ENCODE data around the gene TET2.

TET2 gene

DNA sequence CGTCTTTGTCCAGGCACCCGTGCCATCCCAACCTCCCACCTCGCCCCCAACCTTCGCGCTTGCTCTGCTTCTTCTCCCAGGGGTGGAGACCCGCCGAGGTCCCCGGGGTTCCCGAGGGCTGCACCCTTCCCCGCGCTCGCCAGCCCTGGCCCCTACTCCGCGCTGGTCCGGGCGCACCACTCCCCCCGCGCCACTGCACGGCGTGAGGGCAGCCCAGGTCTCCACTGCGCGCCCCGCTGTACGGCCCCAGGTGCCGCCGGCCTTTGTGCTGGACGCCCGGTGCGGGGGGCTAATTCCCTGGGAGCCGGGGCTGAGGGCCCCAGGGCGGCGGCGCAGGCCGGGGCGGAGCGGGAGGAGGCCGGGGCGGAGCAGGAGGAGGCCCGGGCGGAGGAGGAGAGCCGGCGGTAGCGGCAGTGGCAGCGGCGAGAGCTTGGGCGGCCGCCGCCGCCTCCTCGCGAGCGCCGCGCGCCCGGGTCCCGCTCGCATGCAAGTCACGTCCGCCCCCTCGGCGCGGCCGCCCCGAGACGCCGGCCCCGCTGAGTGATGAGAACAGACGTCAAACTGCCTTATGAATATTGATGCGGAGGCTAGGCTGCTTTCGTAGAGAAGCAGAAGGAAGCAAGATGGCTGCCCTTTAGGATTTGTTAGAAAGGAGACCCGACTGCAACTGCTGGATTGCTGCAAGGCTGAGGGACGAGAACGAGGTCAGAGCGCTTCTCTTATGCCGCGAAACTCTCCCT lies at the start of gene TET2:
TSS of gene TET2 (plus strand) at position 601 of the 740 bp plus-strand sequence. CDS start 87,067 bp downstream, outside the sequence.
- peak within 1 kb of the TSS; percentile 84 for H3K4me3 ChIP-seq (ENCODE audit: low read depth, low read length)
- no peaks in the 10 kb centered on the region for H3K9me3 ChIP-seq (ENCODE audit: control insufficient read depth, insufficient read depth, low read length)
- peaks cover 7% of the 10 kb centered on the region for H3K4me1 ChIP-seq (ENCODE audit: control insufficient read depth, insufficient read depth, low read length)
- H3K36me3 ChIP-seq (ENCODE audit: control insufficient read depth, insufficient read depth, low read length): no peaks in the 10 kb centered on the region
- peak within 1 kb of the TSS; percentile 74 for H3K9ac ChIP-seq (ENCODE audit: low read depth, low read length)
- peaks cover 87% of the 10 kb centered on the region for H3K27me3 ChIP-seq (ENCODE audit: control insufficient read depth, insufficient read depth, low read length)

DNA sequence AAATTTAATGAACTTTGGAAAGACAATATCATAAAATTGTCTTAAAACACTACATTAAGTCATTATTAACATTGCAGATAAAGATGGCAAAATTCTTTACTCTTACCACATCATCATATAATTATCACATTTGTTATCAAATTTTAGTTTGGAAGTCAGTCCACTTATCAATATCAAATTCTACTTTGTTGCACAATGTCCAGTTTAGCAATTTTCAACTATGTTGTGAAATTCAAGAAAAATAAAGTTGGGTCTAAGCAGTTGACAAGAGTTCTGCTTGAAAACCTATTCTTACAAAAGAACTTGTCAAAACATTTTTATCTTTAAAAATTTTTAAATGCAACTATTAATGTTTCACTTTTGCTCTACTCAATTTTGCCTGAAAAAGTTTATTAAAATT lies 44.7 kb upstream of the TET2 start:
- no peaks in the 10 kb centered on the region for H3K36me3 ChIP-seq (ENCODE audit: control insufficient read depth, insufficient read depth, low read length)
- H3K4me3 ChIP-seq (ENCODE audit: low read depth, low read length): no peak overlapping the region
- H3K9ac ChIP-seq (ENCODE audit: low read depth, low read length): no peak overlapping the region
- no peaks in the 10 kb centered on the region for H3K27me3 ChIP-seq (ENCODE audit: control insufficient read depth, insufficient read depth, low read length)
- no peaks in the 10 kb centered on the region for H3K4me1 ChIP-seq (ENCODE audit: control insufficient read depth, insufficient read depth, low read length)
- H3K9me3 ChIP-seq (ENCODE audit: control insufficient read depth, insufficient read depth, low read length): no peaks in the 10 kb centered on the region

DNA sequence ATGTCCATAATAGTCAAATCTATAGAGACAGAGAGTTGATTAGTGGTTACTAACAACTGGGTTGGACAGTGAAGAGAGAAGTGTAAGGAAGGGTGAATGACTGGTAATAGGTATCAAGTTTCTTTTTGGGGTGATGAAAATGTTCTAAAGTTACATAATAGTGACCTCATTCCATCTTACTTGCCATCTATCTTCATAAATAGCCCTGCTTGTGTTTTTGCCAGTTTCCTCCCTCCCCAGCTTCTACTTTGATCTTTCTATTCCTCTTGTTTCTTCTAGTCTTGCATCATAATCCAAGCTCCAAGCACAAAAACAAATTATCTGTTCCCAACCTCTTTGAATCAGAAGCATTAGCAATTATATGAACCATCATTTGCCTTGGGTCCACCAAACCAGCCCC lies 40.2 kb upstream of the TET2 start:
- Histone ChIP-seq H3K27me3 (ENCODE audit: control insufficient read depth, insufficient read depth, low read length) (no peaks in the 10 kb centered on the region), H3K36me3 (ENCODE audit: control insufficient read depth, insufficient read depth, low read length) (no peaks in the 10 kb centered on the region), H3K4me3 (ENCODE audit: low read depth, low read length) (no peak overlapping the region), H3K4me1 (ENCODE audit: control insufficient read depth, insufficient read depth, low read length) (no peaks in the 10 kb centered on the region), H3K9me3 (ENCODE audit: control insufficient read depth, insufficient read depth, low read length) (no peaks in the 10 kb centered on the region), H3K9ac (ENCODE audit: low read depth, low read length) (no peak overlapping the region)

DNA sequence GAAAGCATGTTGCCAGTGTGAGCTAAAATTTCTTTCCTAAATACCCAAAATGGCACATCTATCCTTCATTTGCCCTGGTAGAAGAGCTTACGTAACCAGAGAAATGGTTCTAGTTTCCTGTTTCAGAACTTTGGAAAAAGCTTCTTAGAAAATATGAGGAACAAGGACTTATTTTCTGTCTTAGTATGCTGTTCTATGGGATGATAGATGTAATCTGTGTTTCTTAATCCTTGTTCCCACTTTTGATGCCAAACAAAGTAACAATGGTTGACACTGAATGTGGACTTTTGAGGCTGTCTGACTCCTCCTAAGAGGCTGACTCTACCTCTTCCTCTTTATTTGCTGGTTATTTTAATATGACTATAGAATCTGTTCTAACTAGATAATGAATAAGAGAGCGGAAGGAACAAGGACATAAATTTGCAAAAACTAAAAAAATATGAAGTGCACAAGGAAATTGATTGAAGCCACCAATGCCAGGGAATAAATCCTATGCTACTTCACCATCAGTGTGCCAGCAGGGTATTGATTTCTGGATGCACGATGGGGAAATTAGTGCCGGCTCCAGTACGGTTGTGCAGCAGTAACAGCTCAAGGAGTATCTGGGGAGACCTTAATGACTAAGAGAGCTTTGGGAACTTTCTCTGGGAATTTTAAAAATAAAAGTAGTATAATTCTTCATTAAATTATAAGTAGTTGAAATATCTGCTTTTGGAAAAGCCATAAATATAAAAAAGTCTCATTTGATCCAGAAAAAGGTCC lies 39.4 kb upstream of the TET2 start:
- Histone ChIP-seq H3K4me1 (ENCODE audit: control insufficient read depth, insufficient read depth, low read length) (no peaks in the 10 kb centered on the region), H3K9ac (ENCODE audit: low read depth, low read length) (no peak overlapping the region), H3K27me3 (ENCODE audit: control insufficient read depth, insufficient read depth, low read length) (no peaks in the 10 kb centered on the region), H3K36me3 (ENCODE audit: control insufficient read depth, insufficient read depth, low read length) (no peaks in the 10 kb centered on the region), H3K9me3 (ENCODE audit: control insufficient read depth, insufficient read depth, low read length) (no peaks in the 10 kb centered on the region), H3K4me3 (ENCODE audit: low read depth, low read length) (no peak overlapping the region)

DNA sequence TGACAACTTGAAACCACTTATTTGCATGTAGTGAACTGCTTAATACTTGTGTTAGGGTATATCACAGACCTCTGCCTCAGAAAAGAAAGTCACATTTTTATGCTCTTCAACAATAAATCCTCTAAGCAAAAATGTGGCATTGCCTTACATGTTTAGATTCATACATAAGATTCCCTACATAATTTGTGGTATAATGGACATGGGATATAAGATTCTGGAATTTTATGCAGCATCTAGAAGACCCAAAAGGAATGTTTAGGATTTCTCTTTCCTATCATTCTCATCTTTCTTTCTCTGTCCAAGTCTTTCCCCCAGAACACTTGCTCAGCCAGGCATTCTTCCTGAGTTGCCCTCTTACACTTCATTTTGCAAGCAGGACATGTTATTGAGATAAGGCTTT lies 37.7 kb upstream of the TET2 start:
- Histone ChIP-seq H3K9ac (ENCODE audit: low read depth, low read length) (no peak overlapping the region), H3K4me3 (ENCODE audit: low read depth, low read length) (no peak overlapping the region), H3K36me3 (ENCODE audit: control insufficient read depth, insufficient read depth, low read length) (no peaks in the 10 kb centered on the region), H3K9me3 (ENCODE audit: control insufficient read depth, insufficient read depth, low read length) (no peaks in the 10 kb centered on the region), H3K27me3 (ENCODE audit: control insufficient read depth, insufficient read depth, low read length) (no peaks in the 10 kb centered on the region), H3K4me1 (ENCODE audit: control insufficient read depth, insufficient read depth, low read length) (no peaks in the 10 kb centered on the region)

DNA sequence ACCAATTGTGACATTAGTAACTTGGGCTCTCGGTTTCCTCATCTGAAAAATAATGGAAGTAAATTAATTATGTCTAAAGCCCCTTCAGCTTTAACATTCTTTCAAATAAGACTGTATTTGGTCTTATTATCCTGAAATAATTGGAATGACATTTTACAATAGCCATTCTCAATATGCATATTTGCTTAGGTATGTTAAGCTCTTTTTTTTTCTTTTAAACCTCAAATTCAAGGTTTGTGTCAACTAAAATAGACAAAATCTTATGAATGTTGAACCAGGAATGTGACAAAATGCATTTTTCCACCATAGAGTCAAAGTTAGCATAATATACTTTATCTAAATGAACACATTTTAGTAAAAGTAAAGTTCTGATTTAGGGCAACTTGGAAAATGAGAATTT lies 34.4 kb upstream of the TET2 start:
- Histone ChIP-seq H3K9me3 (ENCODE audit: control insufficient read depth, insufficient read depth, low read length) (no peaks in the 10 kb centered on the region), H3K27me3 (ENCODE audit: control insufficient read depth, insufficient read depth, low read length) (no peaks in the 10 kb centered on the region), H3K36me3 (ENCODE audit: control insufficient read depth, insufficient read depth, low read length) (no peaks in the 10 kb centered on the region), H3K9ac (ENCODE audit: low read depth, low read length) (no peak overlapping the region), H3K4me1 (ENCODE audit: control insufficient read depth, insufficient read depth, low read length) (no peaks in the 10 kb centered on the region), H3K4me3 (ENCODE audit: low read depth, low read length) (no peak overlapping the region)

DNA sequence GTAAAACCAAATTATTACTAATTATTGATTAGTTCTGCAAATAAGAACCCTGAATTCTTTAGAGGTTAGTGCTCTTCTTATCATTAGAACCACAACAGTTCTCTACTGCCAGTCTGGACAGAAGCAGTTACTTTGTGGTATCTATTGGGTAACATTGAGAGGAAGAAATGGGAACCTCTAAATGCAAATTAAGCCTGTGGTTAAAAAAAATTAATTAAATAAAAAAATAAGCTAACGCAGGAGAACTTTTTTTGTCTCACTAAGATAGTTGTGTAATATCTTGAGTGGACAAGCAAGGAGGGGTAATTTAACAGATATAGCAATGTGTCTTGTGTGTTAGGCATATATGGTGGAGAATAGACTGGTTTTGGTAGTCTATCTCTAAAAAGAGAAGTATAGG lies 32.9 kb upstream of the TET2 start:
- H3K36me3 ChIP-seq (ENCODE audit: control insufficient read depth, insufficient read depth, low read length): no peaks in the 10 kb centered on the region
- no peaks in the 10 kb centered on the region for H3K27me3 ChIP-seq (ENCODE audit: control insufficient read depth, insufficient read depth, low read length)
- H3K4me3 ChIP-seq (ENCODE audit: low read depth, low read length): no peak overlapping the region
- no peaks in the 10 kb centered on the region for H3K9me3 ChIP-seq (ENCODE audit: control insufficient read depth, insufficient read depth, low read length)
- H3K4me1 ChIP-seq (ENCODE audit: control insufficient read depth, insufficient read depth, low read length): no peaks in the 10 kb centered on the region
- no peak overlapping the region for H3K9ac ChIP-seq (ENCODE audit: low read depth, low read length)

DNA sequence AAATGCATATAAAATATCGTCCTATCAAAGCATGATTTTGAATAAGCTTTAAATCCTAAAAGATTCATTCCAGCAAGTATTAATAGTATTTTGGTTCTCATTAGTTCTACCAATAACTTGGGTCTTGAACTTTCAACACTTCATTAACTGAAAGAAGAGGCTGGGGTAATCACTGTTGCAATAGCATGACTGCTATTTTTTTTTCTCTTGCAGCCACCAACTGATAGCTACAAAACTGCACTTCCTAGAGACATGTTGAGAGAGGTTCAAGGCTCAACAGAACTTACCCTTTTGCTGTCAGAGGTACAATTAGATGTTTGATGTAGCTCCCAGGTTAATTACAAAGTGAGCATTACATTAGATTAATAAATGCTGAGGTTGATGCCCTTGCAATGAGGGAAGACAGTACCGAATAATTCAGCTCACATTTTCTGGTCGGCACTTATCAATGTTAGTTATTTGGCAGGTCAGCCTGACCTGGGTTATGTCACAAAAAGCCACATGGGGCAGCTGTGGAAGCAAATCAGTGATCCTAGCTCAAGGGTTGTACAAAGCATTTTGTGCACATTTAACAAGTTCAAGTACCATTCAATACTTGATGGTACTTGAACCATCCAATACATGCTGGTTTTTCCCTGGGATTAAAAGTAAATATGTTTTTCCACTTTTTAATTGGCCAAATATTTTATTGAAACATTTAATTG lies 29.9 kb upstream of the TET2 start:
- Histone ChIP-seq H3K36me3 (ENCODE audit: control insufficient read depth, insufficient read depth, low read length) (no peaks in the 10 kb centered on the region), H3K9me3 (ENCODE audit: control insufficient read depth, insufficient read depth, low read length) (no peaks in the 10 kb centered on the region), H3K27me3 (ENCODE audit: control insufficient read depth, insufficient read depth, low read length) (no peaks in the 10 kb centered on the region), H3K9ac (ENCODE audit: low read depth, low read length) (no peak overlapping the region), H3K4me3 (ENCODE audit: low read depth, low read length) (no peak overlapping the region), H3K4me1 (ENCODE audit: control insufficient read depth, insufficient read depth, low read length) (no peaks in the 10 kb centered on the region)

DNA sequence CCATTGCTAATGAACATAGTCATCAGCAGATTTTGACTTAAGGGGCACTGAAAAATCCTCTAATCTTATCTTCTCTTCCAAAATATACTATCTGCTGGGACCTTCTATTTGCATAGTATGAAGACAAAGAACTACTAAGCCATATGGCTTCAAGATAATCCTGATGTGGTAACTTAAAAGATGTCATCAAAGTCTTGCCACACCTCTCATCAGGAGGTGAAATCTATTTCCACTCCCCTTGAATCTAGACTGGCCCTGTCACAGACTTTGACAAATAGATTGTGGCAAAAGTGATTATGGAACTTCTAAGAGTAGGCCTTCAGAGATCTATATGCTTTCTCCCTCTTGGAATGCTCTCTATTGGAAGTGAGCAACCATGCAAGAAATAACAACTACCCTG lies 27.3 kb upstream of the TET2 start:
- Histone ChIP-seq H3K4me1 (ENCODE audit: control insufficient read depth, insufficient read depth, low read length) (no peaks in the 10 kb centered on the region), H3K9me3 (ENCODE audit: control insufficient read depth, insufficient read depth, low read length) (no peaks in the 10 kb centered on the region), H3K27me3 (ENCODE audit: control insufficient read depth, insufficient read depth, low read length) (no peaks in the 10 kb centered on the region), H3K4me3 (ENCODE audit: low read depth, low read length) (no peak overlapping the region), H3K36me3 (ENCODE audit: control insufficient read depth, insufficient read depth, low read length) (no peaks in the 10 kb centered on the region), H3K9ac (ENCODE audit: low read depth, low read length) (no peak overlapping the region)

DNA sequence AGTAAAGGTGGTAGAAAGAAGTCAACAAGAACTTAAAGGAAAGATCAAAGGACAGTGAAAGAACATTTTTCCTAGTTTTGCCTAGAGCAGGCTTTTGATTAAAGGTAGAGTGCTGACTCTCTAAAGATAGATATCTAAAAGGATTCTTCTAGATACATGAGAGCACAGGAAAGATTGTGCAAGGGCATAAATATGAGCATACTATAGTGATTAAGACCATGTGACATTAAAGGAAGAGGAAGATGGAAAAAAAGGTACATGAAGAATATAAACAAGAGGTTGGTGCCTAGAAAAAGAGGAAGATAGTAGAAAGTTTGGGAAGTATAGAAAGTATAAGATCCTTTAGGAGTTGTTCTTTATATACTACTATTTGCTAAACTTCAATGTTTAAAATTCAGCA lies 26.1 kb upstream of the TET2 start:
- H3K9me3 ChIP-seq (ENCODE audit: control insufficient read depth, insufficient read depth, low read length): no peaks in the 10 kb centered on the region

DNA sequence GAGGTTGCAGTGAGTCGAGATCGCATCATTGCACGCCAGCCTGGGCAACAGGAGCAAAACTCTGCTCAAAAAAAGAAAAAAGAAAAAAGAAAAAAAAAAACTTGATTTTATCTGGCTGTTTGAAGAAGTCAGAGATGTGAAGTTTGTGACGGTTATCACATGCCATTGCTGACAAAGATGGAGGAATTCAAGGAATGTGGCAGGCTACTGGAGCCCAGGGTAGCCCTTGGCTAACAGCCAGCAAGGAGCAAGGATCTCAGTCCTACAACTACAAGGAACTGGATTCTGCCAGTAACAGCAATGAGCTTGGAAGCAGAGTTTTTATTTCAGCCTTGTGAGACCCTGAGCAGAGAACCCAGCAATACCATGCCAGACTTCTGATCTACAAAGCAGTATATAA lies 24.3 kb upstream of the TET2 start:
- Histone ChIP-seq H3K4me3 (ENCODE audit: low read depth, low read length) (no peak overlapping the region), H3K9ac (ENCODE audit: low read depth, low read length) (no peak overlapping the region), H3K27me3 (ENCODE audit: control insufficient read depth, insufficient read depth, low read length) (no peaks in the 10 kb centered on the region)

More for the DNA sequence above, 26.1 kb upstream of the TET2 start:
- Histone ChIP-seq H3K36me3 (ENCODE audit: control insufficient read depth, insufficient read depth, low read length) (no peaks in the 10 kb centered on the region), H3K9ac (ENCODE audit: low read depth, low read length) (no peak overlapping the region), H3K27me3 (ENCODE audit: control insufficient read depth, insufficient read depth, low read length) (no peaks in the 10 kb centered on the region), H3K4me3 (ENCODE audit: low read depth, low read length) (no peak overlapping the region), H3K4me1 (ENCODE audit: control insufficient read depth, insufficient read depth, low read length) (no peaks in the 10 kb centered on the region)

More for the DNA sequence above, 24.3 kb upstream of the TET2 start:
- no peaks in the 10 kb centered on the region for H3K36me3 ChIP-seq (ENCODE audit: control insufficient read depth, insufficient read depth, low read length)
- H3K4me1 ChIP-seq (ENCODE audit: control insufficient read depth, insufficient read depth, low read length): no peaks in the 10 kb centered on the region
- H3K9me3 ChIP-seq (ENCODE audit: control insufficient read depth, insufficient read depth, low read length): no peaks in the 10 kb centered on the region
